GM21717 (cell line): ENCODE results near the gene PRKN.
"Not testable (repeated sequence)": the region's sequence is repeated elsewhere in the genome, so short reads cannot be mapped to it uniquely, and the experiment has no call there.

ENCODE experiments used
- ATAC-seq: cut with Tn5 transposase; IDR thresholded peaks from one replicate; pipeline ENCODE4 v1.9.1; 2021; ENCODE audit warnings: mild to moderate bottlenecking, moderate library complexity; ENCODE audit not compliant: unreplicated experiment

Gene PRKN

DNA sequence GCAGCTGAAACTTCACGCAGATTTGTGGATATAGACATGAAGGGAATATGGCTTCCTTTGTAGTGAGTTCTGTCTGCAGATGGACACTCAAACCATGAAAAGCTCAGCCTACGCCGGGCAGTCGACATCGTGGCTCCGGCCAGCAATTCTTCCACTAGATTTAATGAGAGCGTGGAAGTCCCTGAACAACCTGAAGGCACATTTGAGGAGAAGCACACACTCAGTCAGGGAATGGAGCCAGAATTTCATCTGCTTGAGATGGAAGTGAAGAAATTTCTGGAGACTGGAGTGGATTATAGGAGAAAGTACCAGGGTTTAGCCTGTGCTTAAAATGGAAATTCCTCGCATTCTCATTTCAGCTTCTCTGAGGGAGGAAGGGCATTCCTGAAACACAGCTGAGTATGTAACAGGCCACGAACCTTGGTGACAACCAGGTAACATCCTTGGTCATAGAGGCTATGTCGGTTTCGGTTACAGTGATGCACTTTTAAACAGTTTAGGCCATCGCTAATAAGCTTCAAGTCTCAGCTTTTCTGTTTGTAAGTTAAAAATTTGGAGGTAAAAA lies 1373.2 kb downstream of the PRKN start:
- no peak for ATAC-seq

DNA sequence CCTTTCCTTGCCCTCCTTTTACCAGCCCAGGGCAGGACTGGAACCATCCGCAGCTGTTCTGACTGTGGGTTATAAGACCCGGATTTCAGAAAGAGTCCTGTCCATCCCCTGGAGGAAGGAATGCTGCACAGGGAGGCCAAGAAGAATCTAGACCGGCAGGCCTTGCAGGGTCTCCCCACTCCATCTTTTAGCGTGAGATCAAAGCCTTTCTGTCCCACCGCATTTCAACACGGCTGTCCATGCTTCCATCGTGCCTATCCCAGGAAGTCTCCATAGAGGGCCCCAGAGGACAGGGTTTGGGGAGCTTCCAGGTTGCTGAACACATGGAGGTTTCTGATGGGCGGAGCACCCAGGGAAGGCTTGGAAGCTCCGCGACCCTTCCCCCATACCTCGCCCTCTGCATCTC lies 1374.4 kb downstream of the PRKN start:
- no peak for ATAC-seq

DNA sequence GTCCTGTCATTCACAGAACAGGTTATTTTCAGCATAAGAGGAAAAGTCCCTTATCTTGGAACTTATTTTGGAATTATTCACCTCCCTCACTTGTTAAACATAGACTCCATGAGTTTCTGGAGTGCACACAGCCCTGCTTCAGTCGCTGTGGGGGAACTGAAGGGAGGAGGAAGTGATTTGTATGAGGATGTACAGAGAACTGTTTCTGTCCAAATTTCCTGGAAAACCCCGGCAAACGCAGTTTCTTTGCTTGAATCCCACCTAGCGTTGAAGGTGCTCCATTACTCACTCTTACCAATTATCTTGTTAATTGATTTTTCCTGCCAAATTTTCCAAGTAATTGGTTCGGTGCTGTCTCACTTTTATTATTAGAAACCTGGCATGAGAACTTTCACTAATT lies 1375.7 kb downstream of the PRKN start:
- no peak for ATAC-seq

DNA sequence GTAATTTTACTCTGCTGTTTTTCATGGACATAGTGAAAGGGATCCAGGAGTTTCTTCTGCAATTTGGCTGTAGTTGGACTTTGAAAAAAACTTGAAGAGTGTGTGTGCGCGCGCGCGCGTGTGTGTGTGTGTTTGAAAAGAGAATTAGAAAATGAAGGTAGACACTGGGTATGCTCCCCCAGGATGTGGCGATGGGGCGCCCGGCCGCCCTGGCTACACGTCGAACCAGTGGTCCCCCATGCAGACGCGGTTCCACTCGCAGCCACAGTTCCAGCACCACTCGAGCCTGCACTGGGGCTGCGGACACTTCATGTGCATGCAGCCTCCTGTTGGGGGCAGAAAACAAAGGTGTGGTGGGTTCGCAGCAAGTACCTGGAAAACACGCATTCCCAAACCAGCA lies 1377.7 kb downstream of the PRKN start:
- ATAC-seq, result no peak

DNA sequence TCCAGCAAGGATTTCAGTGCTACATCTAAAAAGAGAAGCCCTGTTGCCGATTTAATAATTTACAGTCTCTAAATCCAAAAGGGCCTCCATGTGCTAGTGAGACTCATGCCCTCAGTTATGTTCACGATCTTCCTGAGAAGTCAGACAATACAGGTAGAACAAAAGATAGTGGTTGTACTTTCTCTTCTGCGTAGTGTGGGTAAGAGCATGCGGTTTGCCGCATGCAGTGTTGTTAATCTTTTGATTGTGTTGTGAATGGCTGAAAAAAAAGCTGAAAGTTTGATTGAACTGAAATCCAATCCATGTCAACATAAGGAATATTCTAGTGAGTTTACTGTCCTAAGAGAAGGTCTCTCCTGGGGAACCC lies 1379.0 kb downstream of the PRKN start:
- ATAC-seq, result no peak

DNA sequence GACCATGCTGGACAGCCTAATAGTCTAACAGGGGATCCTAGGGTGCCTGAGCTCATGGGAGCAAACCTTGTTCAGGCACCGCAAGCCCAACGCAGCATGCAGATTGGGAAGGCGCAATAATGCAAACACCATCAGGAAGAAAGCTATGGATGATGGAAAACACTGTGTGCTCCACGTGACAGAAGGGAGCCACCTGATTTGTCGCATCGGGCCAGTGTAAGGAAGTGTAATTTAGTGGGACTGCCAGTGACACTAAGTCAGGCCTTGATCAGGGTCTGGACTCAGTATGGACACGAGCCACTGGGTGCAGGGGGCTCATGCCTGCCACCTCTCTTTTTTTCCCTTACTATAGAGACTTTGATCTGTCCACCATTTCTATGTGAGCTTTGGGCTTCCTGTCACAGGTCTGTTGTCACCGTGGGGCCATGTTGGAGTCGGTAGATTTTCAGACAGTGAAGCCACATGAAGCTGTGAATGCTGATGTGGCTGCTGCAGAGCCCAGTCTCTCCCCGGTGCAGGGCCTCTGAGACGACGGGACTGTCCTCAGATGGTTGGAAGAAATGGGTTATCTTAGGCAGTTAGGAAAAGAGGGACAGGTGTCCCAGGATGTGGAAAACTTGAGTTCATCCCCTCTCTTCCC lies 1379.5 kb downstream of the PRKN start:
- no peak for ATAC-seq

DNA sequence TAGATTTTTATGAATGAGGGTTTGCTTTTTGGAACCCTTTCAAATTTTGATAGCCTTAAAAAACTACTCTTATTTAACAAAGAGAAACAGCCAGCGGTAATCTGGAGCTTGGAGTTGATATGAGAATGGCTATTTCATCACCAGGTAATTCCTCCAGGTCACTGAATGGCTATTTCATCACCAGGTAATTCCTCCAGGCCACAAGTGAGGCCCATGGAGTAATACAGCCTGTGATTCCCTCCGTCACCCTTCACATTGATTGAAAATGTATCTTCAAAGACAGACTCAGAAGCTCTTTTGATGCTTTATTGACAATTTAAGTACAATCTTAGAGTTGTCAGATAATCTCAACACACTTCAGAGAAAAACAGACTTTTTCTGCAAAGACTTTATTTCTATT lies 1380.4 kb downstream of the PRKN start:
- ATAC-seq, result no peak

DNA sequence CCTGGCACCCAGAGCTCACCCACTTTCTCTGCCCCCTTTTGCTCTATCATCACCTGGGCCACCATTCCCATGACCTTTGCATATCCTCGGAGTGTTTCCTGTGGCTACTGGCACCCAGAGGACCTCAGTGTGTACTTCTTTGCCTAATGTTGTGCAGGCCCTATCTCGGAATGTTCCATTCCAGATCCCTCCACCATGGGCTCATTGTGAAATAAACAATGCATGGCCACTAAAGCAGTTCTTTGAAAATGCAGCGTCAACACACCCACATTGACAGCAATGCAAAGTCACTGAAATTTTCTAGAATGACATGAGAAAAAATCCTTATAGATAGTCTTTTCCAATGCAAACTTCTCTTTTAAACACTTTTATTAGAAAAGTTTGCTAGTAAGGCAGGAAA lies 1380.8 kb downstream of the PRKN start:
- ATAC-seq, result no peak

DNA sequence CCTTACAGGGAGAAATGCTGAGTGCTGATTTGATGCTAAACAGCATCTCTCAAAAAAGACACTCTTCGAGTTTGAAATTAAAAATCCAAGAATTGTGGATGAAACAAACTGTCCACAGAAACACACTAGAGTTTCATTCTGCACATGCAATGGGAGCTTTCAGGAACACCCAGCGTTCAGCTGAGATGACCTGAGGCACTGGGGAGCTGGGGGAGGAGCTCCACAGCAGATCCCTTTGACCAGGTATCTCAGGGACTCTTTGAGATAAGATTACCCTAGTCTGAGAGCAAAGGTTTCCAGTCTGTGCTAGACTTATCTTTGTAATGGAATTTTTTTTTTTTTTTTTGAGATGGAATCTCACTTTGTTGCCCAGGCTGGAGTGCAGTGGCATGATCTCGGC lies 1382.9 kb downstream of the PRKN start:
- no peak for ATAC-seq

DNA sequence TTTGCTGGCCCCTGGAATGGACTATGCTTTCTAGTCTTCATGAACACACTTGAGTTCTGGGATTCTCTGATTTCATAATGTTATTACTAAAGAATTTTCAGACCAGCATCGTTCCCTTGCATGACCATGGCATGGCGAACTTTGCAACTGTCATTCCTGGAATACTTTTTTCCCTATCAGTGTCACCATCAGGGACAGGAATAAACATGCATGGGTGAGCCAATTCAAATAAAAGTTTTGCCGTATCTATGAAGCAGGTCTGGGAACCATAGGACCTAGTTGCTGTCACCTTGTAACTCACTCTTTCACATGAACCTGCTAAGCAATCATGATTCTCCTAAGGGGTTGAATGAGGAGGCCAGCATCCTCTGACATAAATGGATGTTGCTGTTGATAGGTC lies 1385.5 kb downstream of the PRKN start:
- ATAC-seq, result no peak

DNA sequence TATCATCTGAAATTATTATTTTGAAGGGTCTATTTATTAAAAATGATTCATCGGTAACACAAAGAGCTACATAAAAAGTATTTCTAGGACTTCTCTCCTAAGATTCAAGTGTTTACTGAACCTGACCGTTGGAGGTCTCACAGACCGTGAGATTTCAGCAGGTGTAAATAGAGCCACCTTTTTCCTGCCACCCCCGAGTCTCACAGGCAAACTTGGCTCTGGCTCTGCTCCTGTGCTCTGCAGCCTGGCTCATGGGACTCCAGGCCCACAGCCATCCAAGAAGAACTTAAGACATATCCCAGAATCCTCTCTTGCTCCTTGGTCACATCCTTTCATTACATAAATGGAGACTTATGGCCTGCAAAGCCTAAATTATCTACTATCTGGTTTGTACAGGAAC lies 1385.9 kb downstream of the PRKN start:
- no peak for ATAC-seq

DNA sequence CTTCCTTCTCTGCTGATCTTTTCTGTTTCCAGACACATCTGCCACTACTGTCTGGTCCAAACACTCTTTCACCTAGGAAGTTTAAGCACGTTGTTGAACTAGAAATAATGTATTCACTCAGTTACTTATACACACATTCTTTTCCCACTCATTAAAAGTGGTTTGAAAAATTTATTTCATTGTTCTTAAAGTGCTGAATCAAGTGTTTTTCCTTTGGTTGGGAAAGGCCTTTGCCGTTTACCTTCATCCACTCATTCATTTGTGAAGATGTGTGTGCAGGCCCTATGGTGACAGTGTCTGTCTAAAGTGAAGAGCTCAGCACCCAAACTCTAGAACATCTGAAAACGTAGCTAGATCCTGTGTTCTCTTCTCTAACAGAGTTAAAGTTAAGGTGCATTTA lies 1389.6 kb downstream of the PRKN start:
- no peak for ATAC-seq

DNA sequence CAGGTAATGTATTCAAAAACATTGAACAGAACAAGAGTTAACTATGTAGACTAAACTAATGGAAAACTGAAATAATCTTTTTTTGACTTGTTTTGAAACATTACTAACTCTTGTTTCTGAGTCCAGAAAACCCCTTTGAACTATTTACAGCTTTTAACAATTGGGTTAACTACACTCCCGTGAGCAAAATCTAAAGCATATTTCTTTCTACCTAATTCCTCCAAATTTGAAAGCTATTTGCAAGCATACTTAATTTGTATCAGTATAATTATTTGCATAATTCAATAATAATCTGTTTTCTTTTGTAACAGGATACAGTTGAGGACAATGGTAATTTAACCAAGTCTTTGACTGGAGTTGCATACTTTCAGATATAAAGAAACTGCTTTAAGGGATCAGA lies 1391.1 kb downstream of the PRKN start:
- ATAC-seq, result no peak

DNA sequence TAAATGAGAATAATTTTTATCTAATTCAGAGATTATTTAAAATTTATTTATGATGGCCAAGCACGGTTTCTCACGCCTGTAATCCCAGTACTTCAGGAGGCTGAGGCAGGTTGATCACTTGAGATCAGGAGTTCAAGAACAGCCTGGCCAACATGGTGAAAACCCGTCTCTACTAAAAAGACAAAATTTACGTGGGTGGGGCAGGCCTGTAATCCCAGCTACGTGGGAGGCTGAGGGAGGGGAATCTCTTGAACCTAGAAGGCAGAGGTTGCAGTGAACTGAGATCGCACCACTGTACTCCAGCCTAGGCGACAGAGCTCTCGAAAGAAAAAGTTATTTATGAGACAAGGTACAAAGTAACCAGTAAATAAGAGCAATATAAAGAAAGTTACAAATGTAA lies 1394.2 kb downstream of the PRKN start:
- ATAC-seq, result no peak

DNA sequence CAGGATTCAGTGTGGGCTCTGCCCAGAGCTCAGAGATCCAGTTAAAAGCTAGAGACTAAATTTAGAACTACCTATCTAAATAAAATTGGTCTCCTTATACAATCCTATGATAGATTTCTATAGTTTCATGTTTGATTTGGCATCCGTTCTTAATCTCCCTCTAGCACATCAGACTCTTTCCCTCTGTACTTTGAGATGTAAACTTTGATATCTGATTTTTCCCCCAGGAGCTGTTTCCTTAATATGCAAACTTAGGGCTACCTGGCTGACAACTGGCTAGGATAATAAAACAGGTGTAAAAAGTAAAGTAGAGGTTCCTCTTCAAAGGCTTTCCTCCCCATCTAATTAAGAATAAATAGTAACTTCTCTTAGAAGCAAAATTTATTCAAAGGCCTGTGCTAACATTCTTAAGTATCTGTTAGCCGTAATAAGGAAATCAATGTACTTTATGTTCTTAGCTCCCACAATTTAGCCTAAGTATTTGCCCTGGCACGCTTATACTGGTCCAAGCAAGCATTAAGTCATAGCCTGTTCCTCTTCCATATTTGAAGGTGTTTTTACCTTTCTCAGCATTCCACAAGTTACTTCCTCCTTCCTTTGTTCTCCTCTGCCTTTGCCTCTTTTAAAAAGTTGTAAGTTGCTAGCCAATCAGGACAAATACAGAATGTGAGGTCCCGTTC lies 1396.0 kb downstream of the PRKN start:
- ATAC-seq, result not testable (repeated sequence)

DNA sequence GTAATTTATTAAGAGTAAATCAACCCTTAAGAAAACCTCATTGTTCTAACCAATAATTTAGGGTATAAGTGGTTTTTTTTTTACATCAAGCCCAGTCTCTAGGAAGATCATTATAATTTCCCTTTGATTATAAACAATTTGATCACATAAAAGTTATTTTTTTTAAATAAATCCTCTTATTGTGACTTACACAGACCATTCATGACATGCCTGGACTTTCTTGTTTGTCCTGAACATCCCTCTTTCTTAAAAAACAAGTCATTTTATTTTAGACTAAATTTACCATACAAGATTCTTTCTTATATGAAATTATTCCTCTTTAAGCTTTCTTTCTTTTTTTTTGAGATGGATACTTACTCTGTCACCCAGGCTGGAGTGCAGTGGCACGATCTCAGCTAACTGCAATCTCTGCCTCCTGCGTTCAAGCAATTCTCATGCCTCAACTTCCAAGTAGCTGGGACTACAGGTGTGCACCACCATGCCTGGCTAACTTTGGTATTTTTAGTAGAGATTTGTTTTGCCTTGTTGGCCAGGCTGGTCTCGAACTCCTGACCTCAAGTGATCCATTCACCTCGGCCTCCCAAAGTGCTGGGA lies 1400.1 kb downstream of the PRKN start:
- no peak for ATAC-seq

DNA sequence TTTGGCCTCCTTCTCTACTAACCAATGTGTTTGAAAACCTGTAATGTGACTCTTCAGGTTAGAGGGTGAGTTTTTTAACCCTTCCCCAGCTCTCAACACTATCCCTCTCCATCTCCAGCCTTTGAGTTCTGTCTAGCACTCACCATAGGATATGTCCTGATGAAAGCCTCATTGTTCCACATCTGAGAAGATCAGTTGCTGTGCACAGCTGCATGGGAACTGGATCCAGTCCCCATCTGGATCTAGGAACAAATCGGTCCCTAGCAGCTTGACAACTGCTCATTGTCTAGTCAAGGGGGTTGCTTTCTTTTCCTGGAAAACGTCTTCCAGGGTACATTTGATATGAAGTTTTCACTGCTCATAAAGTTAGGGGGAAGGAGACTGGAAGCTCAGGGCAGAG lies 1408.3 kb downstream of the PRKN start:
- no peak for ATAC-seq

DNA sequence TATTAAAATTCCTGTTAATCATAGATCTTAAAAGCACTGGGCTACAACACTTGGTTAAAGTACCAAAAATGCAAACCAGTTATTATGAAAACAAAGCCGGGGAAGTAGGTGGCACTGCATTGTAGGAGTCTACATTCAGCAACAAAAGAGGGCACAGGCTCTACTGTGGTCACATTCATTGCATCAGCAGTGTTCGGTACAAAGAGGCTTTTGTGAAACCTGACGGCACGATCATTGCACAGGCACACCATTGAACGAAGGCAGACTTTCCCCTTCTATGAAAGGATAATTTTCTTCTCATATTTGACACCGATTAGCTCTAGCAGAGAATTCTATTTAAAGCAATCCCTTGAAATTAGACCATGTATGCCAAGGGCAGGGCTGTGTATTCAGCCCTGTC lies 1409.1 kb downstream of the PRKN start:
- ATAC-seq, result no peak

DNA sequence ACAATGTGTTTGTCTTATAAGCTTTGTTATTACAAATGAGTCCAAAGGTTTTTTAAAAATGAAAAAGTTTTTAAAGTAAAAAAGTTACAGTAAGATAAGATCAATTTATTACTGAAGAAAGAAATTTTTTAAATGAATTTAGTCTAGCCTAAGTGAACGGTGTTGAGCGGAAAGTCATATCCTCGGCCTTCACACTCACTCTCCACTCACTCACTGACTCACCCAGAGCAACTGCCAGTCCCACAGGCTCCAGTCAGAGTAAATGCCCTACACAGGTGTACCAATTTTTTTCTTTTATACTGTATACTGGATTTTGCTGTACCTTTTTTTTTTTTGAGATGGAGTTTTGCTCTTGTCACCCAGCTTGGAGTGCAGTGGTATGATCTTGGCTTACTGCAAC lies 1411.0 kb downstream of the PRKN start:
- ATAC-seq, result no peak

DNA sequence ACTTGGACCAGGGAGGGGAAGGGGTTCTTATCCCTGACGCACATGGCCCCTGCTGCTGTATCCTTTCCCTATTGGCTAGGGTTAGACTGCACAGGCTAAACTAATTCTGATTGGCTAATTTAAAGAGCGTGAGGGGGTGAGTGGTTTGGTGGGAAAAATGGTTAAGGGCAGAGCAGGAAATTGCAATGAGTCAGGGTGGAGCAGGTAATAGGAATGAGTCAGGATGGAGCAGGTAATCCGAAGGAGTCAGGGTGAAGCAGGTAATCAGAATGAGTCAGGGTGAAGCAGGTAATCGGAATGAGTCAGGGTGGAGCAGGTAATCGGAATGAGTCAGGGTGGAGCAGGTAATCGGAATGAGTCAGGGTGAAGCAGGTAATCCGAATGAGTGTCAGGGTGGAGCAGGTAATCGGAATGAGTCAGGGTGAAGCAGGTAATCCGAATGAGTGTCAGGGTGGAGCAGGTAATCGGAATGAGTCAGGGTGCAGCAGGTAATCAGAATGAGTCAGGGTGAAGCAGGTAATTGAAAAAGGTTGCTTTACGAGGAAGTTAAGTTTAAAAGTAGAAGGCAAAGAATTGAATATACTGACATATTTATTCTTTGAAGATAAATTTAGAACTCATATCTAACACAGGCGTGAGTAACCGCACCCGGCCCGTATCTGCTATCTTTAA lies 1412.2 kb downstream of the PRKN start:
- ATAC-seq, result not testable (repeated sequence)

DNA sequence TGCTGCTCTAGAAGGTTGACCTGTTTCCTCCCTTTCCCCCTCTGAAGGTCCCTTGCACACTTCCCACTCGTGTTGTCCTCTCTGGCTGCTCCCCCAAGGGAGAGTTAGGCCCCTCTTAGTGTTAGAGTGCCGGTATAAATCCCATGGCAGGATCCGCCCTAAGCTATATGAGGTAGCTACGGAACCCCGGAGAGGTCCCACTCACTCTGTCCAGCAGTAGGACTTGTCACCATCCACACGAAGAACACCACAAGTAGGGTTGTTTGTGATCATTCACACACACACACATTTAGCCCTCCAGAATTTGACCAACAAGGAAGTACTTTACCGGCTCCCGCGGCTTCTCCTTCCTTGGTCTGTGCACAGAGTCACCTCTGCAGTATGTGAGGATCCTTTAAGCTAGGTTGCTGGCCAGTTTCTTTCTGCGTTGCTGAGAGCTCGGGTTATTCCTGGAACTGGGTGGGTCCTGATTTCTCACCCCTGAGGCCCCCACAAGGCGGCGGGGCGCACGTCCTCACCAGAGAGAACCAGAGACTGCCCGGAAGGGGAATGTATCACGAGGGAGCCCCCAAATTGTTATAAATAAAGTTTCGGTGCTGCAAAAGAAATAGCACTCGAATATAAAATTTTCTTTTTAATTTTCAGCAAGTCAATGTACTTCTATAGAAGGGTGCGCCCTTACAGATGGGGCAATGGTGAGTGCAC lies 1412.9 kb downstream of the PRKN start:
- not testable (repeated sequence) for ATAC-seq
